ENCODE results near the gene OTUB2. TPM values are rescaled to one million over a fixed set of nuclear protein-coding genes. Genes with fewer than 3 reads are reported as not detected.

Gene OTUB2
- polyA plus RNA-seq, 1 donor: 0.93 TPM

- Histone ChIP-seq H3K27me3 (ENCODE audit: control insufficient read depth, insufficient read depth, low read length) (peaks cover 5% of the 10 kb centered on the region), H3K4me1 (ENCODE audit: control insufficient read depth, insufficient read depth, low read length) (peaks cover 3% of the 10 kb centered on the region), H3K36me3 (ENCODE audit: control insufficient read depth, insufficient read depth, low read length) (no peaks in the 10 kb centered on the region), H3K27ac (ENCODE audit: low read length) (no peak overlapping the region), H3K9me3 (ENCODE audit: control insufficient read depth, low read depth, low read length) (no peaks in the 10 kb centered on the region), H3K4me3 (ENCODE audit: low read length) (no peak overlapping the region)
- no CpG with 5 or more reads among the region's 2 CpGs for WGBS (ENCODE audit: insufficient coverage, low lambda C conversion rate)
- DNase-seq: no peak
These were observed 5.1 kb upstream of the OTUB2 start for GRCh38 chr14:94021001-94021400.

DNA sequence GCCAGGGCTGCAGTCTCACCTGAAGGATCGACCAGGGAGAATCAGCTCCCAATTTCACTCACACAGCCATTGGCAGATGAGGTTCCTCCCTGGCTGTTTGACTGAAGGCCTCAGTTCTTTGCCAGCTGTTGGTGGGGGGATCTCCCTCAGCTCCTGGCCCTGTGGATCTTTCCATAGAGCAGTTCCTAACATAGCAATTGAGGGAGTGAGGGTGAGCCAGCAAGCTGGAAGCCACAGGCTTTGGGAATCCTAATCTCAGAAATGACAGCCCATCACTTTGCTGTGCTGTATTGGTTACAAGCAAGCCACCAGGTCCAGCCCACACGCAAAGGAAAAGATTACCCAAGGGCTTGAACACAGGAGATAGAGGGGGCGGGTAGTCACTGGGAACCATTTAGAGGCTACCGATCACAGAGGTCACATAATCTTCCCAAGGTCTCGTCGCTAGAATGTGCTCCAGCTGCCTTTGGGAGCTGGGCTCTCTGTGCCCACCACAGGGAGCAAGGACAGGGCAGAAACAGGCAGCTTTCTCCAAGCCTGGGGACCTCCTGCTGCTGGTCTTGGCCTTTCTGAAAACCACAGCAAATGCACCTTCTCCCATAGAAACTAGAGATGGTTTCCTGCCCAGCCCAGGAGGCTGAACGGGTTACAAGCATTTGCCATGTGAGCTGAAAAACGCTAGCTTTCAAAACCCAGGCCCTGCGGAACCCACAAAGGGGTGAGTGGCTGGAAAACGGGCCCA lies 4.6 kb upstream of the OTUB2 start:
- no peak overlapping the region for H3K4me3 ChIP-seq (ENCODE audit: low read length)
- DNase-seq: no peak
- peaks cover 5% of the 10 kb centered on the region for H3K27me3 ChIP-seq (ENCODE audit: control insufficient read depth, insufficient read depth, low read length)
- no peaks in the 10 kb centered on the region for H3K36me3 ChIP-seq (ENCODE audit: control insufficient read depth, insufficient read depth, low read length)
- peaks cover 3% of the 10 kb centered on the region for H3K4me1 ChIP-seq (ENCODE audit: control insufficient read depth, insufficient read depth, low read length)
- H3K27ac ChIP-seq (ENCODE audit: low read length): no peak overlapping the region
- H3K9me3 ChIP-seq (ENCODE audit: control insufficient read depth, low read depth, low read length): no peaks in the 10 kb centered on the region
- WGBS (ENCODE audit: insufficient coverage, low lambda C conversion rate): no CpG with 5 or more reads among the region's 10 CpGs

DNA sequence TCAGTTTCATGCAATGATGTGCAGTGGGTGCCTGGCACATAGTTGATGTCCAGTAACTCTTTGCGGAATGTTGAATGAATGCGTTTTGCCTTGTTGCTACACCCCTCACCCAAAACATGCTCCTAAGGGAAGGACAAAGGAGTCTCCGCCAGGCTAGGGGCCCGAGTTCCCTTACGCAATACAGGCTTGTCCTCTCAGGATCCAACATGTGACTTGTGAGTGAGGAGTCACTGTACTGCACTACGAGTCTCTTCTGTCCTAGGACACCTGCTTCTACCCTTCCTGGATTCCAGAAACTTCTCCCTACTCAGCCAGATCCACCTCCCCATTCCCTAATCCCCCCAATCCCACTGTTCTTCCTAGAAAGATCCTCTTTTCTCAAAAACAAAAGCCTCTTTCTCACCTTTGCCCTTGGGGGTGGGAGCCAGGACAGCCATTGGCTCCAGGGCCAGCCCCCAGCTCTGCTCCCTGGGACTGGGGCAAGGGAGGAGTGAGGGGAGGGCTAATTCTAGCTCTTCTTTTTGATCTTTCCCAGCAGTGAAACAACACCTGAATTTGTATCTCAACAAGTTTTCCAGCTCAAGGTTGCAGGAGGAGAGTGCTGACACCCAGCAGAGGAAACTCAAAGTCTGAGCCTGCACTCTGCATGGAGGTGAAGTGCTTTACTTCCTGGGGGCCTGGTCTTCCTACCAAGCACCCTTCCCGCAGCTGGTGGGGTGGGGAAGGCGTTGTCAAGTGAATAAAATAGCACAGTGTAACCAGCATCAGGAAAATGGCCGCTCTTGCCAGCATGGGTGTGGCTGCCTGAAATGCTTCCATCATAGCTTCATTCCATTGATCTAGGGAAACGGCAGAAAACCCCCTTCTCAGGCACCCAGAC lies 3.4 kb upstream of the OTUB2 start:
- no CpG with 5 or more reads among the region's 10 CpGs for WGBS (ENCODE audit: insufficient coverage, low lambda C conversion rate)
- peak; percentile 38 to 67 for DNase-seq
- Histone ChIP-seq H3K27me3 (ENCODE audit: control insufficient read depth, insufficient read depth, low read length) (peaks cover 3% of the 10 kb centered on the region), H3K36me3 (ENCODE audit: control insufficient read depth, insufficient read depth, low read length) (no peaks in the 10 kb centered on the region), H3K9me3 (ENCODE audit: control insufficient read depth, low read depth, low read length) (no peaks in the 10 kb centered on the region), H3K4me1 (ENCODE audit: control insufficient read depth, insufficient read depth, low read length) (peaks cover 3% of the 10 kb centered on the region), H3K4me3 (ENCODE audit: low read length) (no peak overlapping the region), H3K27ac (ENCODE audit: low read length) (no peak overlapping the region)

DNA sequence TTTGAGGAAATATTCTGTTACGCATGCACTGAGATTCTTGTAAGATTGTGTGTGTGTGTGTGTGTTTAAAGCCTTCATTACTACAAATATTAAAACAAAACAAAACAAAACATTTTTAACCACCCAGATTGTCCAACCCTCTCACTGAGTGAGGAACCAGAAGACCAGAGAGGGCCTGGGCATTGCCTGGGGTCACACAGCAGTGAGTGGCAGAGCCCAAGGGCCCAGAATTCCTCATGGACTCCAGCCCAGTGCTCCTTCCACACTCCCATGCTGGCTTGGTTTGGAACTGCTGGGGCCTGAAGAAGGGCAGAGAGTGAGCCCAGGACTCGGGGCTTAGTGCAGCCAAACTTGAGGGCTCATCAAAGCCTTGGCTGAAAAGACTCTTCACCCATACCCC lies 1.6 kb upstream of the OTUB2 start:
- WGBS (ENCODE audit: insufficient coverage, low lambda C conversion rate): no CpG with 5 or more reads among the region's 2 CpGs
- H3K27ac ChIP-seq (ENCODE audit: low read length): no peak overlapping the region
- H3K9me3 ChIP-seq (ENCODE audit: control insufficient read depth, low read depth, low read length): no peaks in the 10 kb centered on the region
- no peak for DNase-seq
- no peaks in the 10 kb centered on the region for H3K36me3 ChIP-seq (ENCODE audit: control insufficient read depth, insufficient read depth, low read length)
- H3K4me1 ChIP-seq (ENCODE audit: control insufficient read depth, insufficient read depth, low read length): peaks cover 3% of the 10 kb centered on the region
- no peaks in the 10 kb centered on the region for H3K27me3 ChIP-seq (ENCODE audit: control insufficient read depth, insufficient read depth, low read length)
- H3K4me3 ChIP-seq (ENCODE audit: low read length): no peak overlapping the region

DNA sequence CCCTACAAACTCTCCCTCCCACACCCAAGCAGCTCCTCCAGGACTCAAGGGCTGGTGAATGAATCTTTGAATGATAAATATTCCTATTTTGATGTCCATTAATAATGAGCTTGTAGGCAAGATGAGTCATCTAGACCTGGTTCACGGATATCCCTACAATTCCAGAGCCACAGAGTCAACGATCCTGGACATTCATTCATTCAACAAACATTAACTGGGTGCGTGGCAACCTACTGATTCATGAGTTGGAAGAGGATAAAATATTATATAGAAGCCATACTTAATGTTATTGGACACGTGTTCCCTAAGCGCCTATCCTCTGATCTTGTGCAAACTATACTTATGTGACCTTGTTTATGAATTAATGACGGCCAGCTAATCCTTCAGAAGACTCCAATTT lies 420 bp upstream of the OTUB2 start:
- no peaks in the 10 kb centered on the region for H3K27me3 ChIP-seq (ENCODE audit: control insufficient read depth, insufficient read depth, low read length)
- no peaks in the 10 kb centered on the region for H3K9me3 ChIP-seq (ENCODE audit: control insufficient read depth, low read depth, low read length)
- H3K36me3 ChIP-seq (ENCODE audit: control insufficient read depth, insufficient read depth, low read length): no peaks in the 10 kb centered on the region
- no peak overlapping the region for H3K27ac ChIP-seq (ENCODE audit: low read length)
- H3K4me3 ChIP-seq (ENCODE audit: low read length): no peak overlapping the region
- H3K4me1 ChIP-seq (ENCODE audit: control insufficient read depth, insufficient read depth, low read length): peaks cover 3% of the 10 kb centered on the region
- no CpG with 5 or more reads among the region's 6 CpGs for WGBS (ENCODE audit: insufficient coverage, low lambda C conversion rate)
- DNase-seq: no peak

- no peak overlapping the region for H3K4me3 ChIP-seq (ENCODE audit: low read length)
- WGBS (ENCODE audit: insufficient coverage, low lambda C conversion rate): no CpG with 5 or more reads among the region's 17 CpGs
- no peaks in the 10 kb centered on the region for H3K36me3 ChIP-seq (ENCODE audit: control insufficient read depth, insufficient read depth, low read length)
- H3K9me3 ChIP-seq (ENCODE audit: control insufficient read depth, low read depth, low read length): no peaks in the 10 kb centered on the region
- H3K4me1 ChIP-seq (ENCODE audit: control insufficient read depth, insufficient read depth, low read length): peaks cover 3% of the 10 kb centered on the region
- no peak for DNase-seq
- H3K27ac ChIP-seq (ENCODE audit: low read length): no peak overlapping the region
- no peaks in the 10 kb centered on the region for H3K27me3 ChIP-seq (ENCODE audit: control insufficient read depth, insufficient read depth, low read length)
These were observed 839 bp downstream of the OTUB2 start for GRCh38 chr14:94026889-94027469.

GRCh38 chr14:94027566-94028449 lies 1.7 kb downstream of the OTUB2 start:
- Histone ChIP-seq H3K27ac (ENCODE audit: low read length) (no peak overlapping the region), H3K27me3 (ENCODE audit: control insufficient read depth, insufficient read depth, low read length) (no peaks in the 10 kb centered on the region), H3K4me1 (ENCODE audit: control insufficient read depth, insufficient read depth, low read length) (peaks cover 1% of the 10 kb centered on the region), H3K9me3 (ENCODE audit: control insufficient read depth, low read depth, low read length) (no peaks in the 10 kb centered on the region), H3K36me3 (ENCODE audit: control insufficient read depth, insufficient read depth, low read length) (no peaks in the 10 kb centered on the region), H3K4me3 (ENCODE audit: low read length) (no peak overlapping the region)
- no CpG with 5 or more reads among the region's 14 CpGs for whole genome bisulfite sequencing (ENCODE audit: insufficient coverage, low lambda C conversion rate)
- DNase-seq: no peak

- Histone ChIP-seq H3K9me3 (ENCODE audit: control insufficient read depth, low read depth, low read length) (no peaks in the 10 kb centered on the region), H3K4me3 (ENCODE audit: low read length) (no peak overlapping the region), H3K27me3 (ENCODE audit: control insufficient read depth, insufficient read depth, low read length) (no peaks in the 10 kb centered on the region), H3K36me3 (ENCODE audit: control insufficient read depth, insufficient read depth, low read length) (no peaks in the 10 kb centered on the region), H3K4me1 (ENCODE audit: control insufficient read depth, insufficient read depth, low read length) (no peaks in the 10 kb centered on the region), H3K27ac (ENCODE audit: low read length) (no peak overlapping the region)
- no CpG with 5 or more reads among the region's 4 CpGs for WGBS (ENCODE audit: insufficient coverage, low lambda C conversion rate)
- no peak for DNase-seq
These were observed 2.3 kb downstream of the OTUB2 start for GRCh38 chr14:94028450-94028826.

DNA sequence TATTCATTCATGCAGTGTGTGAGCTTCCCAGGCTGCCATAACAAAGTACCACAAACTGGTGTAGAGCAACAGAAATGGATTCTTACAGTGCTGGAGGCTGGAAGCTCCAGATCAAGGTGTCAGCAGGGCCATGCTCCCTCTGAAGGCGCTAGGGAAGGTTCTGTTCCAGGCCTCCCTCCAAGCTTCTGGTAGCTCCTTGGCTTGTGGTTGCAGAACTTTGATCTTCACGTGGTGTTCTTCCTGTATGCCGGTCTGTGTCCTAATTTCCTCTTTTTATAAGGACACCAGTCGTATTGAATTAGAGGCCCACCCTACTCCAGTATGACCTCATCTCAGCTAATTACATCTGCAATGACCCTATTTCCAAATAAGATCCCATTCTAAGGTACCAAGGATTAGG lies 3.1 kb downstream of the OTUB2 start:
- H3K27me3 ChIP-seq (ENCODE audit: control insufficient read depth, insufficient read depth, low read length): no peaks in the 10 kb centered on the region
- no peak for DNase-seq
- H3K36me3 ChIP-seq (ENCODE audit: control insufficient read depth, insufficient read depth, low read length): no peaks in the 10 kb centered on the region
- no peak overlapping the region for H3K4me3 ChIP-seq (ENCODE audit: low read length)
- no peak overlapping the region for H3K27ac ChIP-seq (ENCODE audit: low read length)
- no peaks in the 10 kb centered on the region for H3K4me1 ChIP-seq (ENCODE audit: control insufficient read depth, insufficient read depth, low read length)
- no peaks in the 10 kb centered on the region for H3K9me3 ChIP-seq (ENCODE audit: control insufficient read depth, low read depth, low read length)
- WGBS (ENCODE audit: insufficient coverage, low lambda C conversion rate): 100% methylated on average over 1 of the region's 4 CpGs

All from large intestine (tissue), 3 donors.